CD4-positive, alpha-beta T cell treated with Interleukin-4 for 4 hours (primary cell): ENCODE results near the gene PIEZO2.

Experiments used
- DNase-seq: peaks from one replicate; pipeline ENCODE4 v3.0.0-alpha.2; 2020

Gene PIEZO2

DNA sequence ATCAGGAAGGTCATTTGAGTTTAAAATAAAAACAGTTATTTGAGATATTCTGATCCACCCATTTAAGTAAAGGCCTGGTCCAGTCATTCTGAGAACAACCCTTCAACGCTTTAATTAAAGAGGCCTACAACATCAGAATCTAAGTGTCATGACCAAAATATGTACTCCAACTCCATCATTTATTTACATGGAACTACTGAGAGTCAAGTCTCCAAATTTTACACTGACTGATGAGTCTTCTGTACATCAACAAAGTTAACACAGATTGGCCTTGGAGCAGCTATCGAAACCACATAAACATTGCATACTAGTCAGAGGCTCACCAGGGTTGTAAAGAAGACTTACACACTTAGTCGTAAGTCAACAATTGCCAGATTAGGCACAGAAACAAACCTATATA, 37.1 kb downstream of the PIEZO2 start:
- no peak for DNase-seq

DNA sequence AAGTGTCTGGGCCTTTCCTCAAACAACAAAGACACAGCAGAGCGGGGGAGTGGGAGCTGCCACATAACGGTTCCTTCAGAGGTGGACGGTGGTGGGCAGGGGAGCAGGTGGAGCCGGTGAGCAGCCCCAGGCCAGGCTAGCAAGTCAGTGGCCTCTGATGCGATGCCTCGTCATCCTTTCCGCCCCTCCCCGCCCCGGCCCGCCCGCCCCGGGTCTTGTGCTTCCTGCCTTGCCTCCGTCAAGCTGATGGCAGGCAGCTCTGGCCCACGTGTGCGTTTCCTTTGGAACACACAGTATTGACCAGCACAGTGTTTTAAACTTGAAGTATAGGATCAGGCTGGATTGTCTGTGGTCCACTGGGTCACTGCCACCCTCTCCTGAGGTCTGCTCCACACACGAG, 38.9 kb downstream of the PIEZO2 start:
- no peak for DNase-seq

DNA sequence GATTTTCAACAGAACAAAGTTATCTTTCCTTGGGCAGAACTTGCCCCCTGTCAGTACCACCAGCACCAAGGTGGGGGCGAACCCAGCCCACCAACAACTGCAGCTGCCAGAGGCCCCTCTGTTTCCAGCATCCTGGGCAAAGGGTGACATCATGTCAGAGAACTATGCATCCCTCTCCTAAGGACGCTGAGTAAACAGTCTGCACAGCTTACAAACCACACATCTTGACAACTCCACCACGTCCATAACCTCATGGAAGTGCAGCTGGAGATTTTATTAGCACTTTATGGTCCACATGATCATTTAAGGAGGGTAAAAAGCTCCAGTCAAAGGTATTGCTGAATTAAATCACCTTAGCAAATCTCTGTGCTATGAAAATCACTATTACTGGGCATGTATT, 40.4 kb downstream of the PIEZO2 start:
- DNase-seq = no peak

DNA sequence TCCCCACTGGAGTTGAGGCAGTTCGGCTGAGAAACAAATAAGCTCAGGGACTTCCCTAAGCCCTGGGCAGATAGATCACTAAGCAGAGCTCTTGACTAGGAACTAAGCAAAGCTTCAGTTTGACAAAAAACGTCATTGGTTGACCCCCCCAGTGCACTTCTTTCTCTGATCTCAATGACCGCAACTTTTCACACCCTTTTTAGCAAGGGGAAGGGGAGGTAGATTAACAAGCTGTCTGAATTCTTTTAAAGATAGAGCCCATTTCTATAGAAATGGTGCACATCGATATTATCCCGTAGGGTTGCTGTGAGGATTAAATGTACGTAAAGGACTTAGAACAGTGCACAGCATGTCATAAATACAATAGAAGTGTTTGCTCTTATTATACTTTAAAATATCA, 42.5 kb downstream of the PIEZO2 start:
- no peak for DNase-seq

DNA sequence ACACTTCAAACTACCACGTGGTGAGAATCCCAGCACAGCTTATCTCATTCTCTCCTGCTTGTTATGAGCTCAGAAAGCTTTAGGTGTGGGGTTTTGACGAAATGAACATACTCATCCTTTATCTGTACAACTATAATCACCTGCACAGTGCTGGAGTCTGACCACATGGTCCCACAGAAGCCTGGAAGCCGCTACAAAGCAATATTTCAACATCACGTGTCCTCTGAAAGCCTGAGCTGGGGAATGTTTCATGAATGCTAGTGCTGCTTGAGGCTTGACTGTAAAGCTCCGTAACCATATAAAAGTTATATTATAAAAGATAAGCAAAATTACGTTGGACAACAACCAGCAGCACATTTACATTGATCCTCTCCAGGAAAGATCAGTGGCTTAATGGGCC, 43.9 kb downstream of the PIEZO2 start:
- DNase-seq = no peak

DNA sequence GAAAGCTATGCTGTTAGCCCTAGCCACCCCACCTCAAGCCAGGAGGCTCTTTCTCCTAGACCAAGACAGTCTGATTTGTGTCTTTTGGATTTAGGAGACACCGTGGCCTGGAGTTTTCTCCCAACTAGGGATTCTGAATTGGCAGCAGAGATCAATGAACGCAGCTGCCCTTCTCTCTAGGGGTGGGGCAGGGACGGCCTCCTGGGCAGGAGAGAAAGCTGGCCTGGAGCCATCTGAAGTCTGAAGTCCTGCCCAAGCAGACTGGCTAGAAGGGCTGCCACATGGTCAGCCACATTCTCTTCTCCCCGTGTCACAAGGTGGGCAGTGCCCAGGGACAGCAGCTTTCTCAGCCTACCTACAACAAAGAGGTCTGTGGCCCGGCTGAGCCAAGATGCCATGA, 45.1 kb downstream of the PIEZO2 start:
- DNase-seq = no peak

DNA sequence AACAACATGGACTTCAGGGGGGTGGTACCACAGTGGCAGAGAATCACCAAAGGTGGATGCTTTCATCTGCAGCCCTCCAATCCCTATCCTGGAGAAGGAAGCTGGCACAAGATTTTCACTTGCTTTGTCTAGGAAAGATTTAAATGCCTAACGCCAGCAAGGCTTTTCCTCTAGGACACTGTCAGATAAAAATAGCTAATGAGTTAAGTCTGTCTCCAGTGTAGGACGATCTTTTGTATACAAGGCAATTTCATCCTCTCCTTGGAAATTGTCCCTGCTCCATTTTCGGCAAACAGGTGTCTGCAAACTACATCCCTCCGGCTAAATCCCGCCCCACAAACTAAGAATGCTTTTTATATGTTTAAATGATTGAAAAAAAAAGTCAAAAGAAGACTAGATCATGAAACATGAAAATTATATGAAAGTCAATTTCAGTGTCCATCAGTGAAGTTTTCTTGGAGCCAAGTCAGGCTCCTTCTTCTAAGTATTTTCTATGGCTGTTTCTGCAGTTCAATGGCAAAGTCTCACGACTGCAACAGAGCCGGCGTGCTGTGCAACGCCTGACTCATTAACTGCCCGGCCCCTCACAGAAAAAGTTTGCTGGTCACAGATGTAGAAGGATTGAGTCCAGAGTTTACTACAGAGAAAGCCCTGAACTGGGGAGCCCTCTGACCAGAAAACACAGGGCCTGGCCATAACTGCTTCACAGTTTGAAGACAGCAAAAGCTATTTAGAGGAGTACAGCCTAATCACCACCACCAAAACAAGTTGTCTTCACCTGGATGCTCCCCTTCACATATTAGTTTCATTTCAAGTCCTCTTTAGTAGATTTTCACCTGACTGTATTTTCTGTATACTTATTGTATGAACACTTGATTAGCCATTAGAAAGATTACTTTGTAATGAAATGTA, 52.3 kb downstream of the PIEZO2 start:
- DNase-seq = no peak

DNA sequence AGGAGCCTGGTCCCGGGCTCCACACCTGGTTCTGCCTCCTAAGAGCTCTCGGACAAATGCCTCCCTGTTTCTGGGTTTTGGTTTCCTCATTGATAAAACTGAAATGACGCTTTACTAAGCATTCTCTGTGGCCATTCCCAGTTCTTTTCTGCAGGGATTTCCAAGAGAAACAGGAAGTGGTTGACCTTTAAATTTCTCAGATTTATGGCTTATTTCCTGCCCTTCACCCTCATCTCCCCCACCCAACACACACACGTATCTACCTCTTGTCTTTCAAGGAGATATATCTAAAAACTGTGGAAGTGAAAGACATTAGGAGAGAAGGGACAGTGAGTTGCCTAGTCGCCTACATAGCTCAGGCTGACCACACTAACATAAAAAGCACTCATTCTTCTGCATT, 53.0 kb downstream of the PIEZO2 start:
- DNase-seq = no peak

DNA sequence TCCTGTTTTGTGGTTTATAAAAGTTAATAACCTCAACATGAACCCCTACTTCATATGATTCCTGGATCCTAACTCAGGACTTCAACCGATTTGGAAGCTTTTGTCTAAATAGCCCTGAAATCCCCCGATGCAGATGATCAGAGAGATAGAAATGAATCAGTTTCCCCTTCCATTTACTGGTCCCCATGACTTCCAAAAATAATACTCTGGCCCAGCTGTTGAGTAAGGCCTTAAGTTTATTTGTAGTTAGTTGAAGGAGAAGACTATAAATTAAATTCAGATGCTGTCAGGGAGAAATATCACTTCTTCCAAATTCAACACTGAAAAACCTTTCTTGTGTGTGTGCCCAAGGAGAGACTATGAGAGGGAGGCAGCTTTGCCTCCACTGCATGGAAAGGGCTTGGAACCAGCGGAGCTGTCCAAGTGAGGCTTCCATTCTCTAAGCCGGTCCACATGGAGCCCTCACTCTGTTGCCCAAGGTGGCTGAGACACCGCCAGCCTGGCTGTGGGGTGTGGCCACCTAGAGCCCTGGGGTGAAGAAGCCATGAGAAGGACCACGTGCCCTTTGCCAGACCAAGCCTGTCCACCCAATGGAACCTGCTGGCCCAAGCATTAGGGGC, 53.6 kb downstream of the PIEZO2 start:
- DNase-seq = no peak

DNA sequence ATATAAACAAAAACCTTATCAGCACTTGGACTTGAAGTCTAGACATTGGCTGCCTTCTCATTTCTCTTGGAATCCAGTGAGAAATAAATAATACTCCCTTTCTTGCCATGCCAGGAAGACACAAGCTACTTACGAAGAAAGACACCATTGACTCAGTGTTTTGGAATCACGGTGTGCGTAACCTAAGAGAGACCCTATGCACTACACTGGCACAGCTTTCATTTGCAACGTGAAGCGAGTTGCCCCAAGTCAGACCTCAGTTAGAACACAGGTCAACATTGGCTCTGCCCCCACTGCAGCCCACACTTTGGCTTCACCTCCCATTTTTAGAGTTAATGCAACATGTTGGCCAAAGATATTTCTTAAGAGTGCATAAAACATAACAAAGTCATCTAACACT, 54.2 kb downstream of the PIEZO2 start:
- no peak for DNase-seq

DNA sequence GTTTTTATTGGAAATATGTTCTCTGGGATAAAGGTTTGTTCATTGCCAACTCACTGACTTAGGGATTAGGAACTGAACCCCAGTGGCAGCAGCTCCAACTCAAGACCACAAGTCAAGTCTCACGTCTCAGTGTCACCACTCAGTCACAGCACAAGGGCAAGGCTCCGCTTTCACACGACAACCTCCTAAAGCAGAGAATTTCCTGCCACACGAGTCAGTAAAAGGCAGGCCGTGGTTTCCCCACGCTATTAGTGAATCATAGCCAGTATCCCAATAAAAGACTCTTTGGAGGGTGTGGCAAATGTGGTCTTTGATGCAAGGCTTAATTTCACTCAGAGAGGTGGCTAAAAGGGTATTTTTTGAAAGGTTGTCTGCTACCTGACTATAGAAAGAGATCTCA, 57.6 kb downstream of the PIEZO2 start:
- DNase-seq = no peak

DNA sequence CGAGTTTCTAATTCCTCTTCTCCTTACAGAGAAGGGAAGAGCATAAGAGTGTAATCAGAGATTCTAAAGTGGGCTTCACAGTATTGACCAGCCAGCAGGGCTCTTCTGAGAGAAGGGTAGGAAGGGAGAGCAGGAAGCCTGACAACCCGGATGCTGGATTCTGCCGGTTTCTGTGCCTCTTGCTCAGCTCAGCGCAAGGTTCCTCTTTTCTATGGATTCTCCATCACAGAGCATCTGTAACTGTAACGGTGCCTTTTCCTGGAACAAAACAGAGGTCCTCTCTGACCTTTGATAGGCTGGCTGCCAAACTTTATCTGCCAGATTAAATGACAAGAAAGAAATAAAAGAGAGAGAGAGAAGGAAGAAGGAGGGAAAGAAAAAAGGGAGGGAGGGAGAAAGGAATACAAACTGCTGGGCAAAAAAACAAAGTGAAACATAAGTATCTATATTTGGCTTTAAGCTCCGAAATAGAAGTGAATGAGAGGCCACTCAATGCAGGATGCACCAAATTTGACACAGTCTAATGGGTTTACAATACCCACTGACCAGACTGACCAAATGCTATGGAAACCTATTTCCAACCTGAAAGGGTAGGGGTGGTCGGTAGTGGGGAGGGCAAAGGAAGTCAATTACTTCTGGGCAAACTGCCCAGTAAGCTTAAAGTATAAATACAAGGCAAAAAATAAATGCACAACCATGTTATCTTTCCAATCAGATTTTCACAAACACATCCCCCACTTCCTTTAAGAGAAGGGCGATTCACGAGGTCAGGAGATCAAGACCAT, 59.2 kb downstream of the PIEZO2 start:
- DNase-seq = no peak

DNA sequence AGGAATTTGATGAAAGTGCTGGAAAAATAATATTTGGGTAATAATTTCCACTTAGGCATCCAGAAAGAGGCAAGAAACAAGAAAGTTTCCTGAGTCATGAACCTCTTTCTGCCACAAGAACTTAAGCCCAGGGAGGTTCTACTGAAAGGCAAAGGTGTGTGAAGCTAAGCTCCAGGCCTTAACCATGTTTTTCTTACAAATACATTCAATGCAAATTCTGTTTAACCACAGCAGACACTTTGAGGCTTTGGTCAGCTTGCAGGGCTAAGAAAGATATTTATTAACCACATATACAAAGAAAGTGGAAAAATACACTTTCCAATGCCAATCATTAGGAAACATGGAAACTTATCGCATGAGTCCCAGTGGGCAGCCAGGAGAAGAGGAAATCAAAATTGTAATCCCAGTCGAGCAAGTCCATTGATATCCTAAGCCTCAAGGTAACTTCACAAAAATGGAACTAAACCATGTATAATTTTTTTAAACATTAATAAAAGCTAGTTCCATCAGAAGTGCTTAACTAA, 68.3 kb downstream of the PIEZO2 start:
- no peak for DNase-seq

DNA sequence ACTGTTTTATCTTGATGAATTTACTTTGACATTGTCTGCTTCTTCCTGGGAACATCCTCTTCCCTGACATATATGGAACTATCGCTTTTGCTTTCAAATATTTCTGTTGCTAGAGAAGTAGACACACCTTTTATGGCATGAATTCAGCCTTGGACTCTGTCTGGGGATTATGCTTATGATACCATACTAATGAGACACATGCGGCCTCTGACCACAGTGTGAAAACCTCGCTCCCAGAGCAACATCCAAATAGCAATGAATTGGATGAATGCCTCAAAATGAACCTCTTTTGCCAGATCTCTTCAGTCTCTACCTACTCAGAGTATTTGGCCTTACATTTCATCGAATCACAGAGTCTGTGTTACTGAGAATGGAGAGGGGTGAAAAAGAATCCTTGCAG, 70.9 kb downstream of the PIEZO2 start:
- DNase-seq = no peak

DNA sequence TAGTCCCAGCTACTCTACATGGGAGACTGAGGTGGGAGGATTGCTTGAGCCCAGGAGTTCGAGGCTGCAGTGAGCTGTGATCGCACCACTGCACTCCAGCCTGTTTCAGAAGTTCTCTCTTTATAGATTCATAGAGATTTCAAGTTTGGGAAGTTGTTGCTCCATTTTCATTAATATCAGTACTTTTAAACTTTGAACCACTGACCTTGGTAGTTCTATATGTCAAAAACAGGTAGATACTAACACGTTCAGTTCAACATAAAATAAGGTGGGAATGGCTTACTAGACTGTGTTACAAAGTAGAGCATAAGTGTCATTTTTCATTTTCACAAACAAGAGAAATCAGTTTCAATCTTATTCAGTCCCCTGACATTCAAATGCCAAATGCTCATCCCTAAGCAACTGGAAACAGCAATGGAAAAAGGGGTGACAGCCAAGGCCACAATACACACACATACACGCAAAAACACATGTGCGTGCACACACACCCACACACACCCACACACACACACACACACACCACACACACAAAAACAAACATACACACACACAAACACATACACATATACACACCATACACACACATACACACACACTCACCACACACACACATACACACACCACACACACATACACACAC, 71.7 kb downstream of the PIEZO2 start:
- no peak for DNase-seq

DNA sequence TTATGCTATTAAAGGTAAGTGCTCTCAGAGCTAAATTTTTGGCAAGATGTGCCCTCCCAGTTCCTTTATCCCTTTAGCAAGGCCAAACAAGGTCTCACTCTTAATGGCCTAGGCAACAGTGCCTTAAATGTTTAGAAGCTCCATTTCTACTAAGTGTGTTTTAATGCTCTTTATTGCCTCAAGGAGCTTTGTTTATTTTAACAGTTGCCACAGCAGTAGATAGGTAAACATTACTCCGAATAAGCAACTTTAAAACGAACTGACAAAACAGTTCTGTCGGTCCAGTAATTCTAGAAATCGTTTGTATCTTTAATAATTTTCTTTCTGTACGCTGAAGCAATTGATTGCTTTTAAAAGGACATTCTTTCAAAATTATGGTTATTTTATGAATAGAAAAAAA, 74.5 kb downstream of the PIEZO2 start:
- DNase-seq = no peak

DNA sequence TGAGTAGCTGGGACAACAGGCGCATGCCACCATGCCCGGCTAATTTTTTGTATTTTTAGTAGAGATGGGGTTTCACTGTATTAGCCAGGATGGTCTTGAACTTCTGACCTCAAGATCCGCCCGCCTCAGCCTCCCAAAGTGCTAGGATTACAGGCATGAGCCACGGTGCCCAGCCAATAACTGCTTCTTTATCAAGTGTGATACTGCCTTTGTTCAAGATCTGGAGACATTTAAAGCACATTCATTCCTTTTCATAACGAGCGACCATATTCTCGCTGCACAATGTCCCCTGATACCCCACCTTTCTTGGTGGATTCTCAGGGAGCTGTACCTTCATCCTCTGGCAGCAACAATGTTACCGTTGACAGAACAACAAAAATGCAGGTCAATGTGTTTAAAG, 75.4 kb downstream of the PIEZO2 start:
- no peak for DNase-seq

DNA sequence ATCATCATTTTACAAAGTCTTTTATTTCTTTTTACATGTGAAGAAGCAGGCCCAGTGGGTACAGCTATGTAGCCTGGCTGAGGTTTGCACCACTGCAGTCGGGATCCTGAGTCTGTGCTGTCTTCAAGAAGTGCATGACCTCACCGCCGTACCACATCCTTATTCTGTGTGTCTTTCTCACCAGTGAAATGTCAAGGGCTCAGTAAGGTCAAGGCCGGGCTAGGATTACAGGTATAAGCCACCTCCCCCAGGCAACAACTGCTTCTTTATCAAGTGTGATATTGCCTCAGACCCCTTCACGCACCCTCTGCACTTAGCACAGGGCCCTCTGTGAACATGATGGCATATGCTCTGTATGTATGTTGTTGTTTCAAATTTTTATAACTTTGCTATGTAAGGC, 76.7 kb downstream of the PIEZO2 start:
- no peak for DNase-seq

DNA sequence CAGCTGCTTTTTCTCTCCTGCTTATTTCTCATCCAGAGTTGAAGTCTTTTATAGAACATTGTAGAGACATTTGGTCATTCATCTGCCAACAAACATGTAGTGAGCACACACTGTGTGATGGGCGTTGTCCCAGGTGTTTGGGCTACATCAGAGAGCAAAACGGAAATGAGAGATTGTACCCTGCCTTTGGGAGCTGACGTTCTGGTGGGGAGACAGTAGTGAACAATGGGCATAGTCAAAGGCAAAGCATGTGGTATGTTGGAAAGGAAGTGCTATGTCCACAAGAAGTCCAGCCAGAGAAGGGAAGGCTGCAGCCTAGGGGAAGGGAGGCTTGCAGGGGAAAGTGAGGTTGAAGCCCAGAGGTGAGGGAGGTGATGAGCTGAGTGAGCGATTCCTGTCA, 78.1 kb downstream of the PIEZO2 start:
- no peak for DNase-seq

DNA sequence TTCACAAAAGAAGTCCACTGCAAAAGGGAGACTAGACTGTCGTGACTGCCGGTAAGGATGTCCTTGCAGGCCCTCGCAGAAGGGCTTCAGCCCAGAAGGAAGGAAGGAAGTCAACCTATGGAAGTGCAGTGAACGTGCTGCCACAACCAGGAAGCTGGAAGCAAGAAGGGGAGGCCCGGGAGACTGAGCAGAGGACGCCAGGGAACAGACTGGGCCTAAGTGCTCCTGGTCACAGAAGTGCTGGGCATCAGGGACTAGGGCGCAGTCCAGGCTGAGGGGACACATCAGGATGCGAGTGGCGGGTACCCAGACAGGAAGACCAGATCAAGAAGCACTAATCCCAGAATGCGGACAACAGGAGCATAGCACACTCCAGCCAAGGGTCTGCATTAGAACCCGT, 78.8 kb downstream of the PIEZO2 start:
- DNase-seq = no peak

DNA sequence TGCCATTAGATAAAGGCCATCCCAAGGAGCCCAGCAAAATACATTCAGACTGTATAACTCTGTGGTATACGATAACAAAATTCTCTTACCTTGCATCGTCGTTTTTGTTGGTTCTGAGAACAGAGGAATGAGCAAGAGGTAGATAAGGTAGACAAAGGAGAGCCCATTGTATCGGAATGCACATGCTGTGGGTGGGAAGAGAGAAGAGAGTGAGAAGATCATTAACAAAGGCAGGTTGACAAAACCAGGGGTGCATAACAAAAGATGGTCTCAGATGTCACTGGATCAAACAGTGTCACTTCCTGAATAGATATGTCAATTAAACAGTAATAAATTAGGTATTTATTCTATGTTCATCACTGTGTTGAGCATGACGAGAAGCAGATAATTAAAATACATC, 83.3 kb downstream of the PIEZO2 start:
- DNase-seq = no peak

DNA sequence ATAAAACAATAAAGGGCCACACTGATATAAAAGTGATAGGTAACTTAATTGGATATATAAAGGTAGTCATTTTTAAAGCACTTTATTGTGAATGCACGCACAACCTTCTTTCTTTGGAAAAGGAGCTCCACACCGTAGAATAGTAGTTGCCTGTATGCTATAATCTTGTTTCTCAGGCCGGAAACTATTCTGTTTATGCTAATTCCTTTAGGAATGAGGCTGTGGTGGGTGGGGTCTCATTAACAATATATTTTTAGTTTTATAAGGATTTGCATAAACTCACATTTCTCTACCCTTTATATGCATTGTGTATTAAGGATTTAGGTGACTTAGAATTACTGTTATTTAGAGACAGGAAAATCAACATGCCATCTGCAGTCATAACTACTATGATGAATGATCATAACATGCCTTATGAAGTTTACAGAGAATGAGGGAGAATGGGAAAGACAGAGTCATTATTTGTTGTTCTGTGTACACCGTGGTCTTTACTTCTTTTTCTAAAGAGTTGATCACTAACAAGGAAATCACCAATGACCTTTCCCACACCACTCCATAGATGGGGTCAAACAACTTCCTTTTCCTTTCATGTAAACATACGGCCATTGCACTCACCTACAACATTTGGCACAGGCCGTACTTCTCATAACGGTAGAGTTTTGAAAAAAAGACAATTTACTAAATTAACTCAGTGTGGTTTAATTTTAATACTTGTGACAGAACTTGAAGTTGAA, 84.5 kb downstream of the PIEZO2 start:
- DNase-seq = no peak
